Fibroblast of pulmonary artery (primary cell): Measurements from ENCODE around the gene ATXN10.
"Not testable (repeated sequence)": the region's sequence is repeated elsewhere in the genome, so short reads cannot be mapped to it uniquely, and the experiment has no call there.

ENCODE experiments used
- DNase-seq: peaks from one replicate; pipeline ENCODE4 v3.0.0-alpha.2; 2010; ENCODE audit warnings: low read depth
- H3K4me3 ChIP-seq: replicated peaks from 2 replicates; pipeline ENCODE4 v1.5.1; 2011; ENCODE audit warnings: low read depth, mild to moderate bottlenecking, control low read depth, low read length, moderate library complexity
- TF ChIP-seq, protein P1 (sequence below): IDR thresholded peaks from 2 replicates; pipeline ENCODE4 v1.5.1; 2011; ENCODE audit warnings: mild to moderate bottlenecking, control low read depth, low read length, inconsistent platforms; ENCODE audit errors: missing control alignments

Gene ATXN10

DNA sequence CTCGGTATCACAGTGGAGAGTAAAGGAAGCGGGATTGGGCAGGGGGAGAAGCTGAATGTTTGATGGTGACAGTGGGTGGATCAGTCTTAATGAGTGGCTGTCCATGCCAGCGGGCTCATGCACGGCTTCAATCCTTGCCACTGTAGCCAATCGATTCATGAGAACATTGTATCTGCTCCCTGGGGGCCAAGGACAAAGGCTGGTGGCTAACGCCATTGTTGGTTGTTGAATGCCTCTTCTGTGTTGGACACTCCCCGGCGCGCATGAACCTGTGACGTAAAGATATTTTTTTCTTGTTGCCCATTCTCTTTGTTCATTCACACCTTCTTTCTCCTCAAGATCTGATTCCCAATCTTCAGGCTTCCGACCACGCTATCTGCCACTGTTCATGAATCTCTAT lies 20.9 kb upstream of the ATXN10 start:
- DNase-seq: no peak
- H3K4me3 ChIP-seq: no peak overlapping the region
- TF ChIP-seq, protein P1, sequence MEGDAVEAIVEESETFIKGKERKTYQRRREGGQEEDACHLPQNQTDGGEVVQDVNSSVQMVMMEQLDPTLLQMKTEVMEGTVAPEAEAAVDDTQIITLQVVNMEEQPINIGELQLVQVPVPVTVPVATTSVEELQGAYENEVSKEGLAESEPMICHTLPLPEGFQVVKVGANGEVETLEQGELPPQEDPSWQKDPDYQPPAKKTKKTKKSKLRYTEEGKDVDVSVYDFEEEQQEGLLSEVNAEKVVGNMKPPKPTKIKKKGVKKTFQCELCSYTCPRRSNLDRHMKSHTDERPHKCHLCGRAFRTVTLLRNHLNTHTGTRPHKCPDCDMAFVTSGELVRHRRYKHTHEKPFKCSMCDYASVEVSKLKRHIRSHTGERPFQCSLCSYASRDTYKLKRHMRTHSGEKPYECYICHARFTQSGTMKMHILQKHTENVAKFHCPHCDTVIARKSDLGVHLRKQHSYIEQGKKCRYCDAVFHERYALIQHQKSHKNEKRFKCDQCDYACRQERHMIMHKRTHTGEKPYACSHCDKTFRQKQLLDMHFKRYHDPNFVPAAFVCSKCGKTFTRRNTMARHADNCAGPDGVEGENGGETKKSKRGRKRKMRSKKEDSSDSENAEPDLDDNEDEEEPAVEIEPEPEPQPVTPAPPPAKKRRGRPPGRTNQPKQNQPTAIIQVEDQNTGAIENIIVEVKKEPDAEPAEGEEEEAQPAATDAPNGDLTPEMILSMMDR: no peak

DNA sequence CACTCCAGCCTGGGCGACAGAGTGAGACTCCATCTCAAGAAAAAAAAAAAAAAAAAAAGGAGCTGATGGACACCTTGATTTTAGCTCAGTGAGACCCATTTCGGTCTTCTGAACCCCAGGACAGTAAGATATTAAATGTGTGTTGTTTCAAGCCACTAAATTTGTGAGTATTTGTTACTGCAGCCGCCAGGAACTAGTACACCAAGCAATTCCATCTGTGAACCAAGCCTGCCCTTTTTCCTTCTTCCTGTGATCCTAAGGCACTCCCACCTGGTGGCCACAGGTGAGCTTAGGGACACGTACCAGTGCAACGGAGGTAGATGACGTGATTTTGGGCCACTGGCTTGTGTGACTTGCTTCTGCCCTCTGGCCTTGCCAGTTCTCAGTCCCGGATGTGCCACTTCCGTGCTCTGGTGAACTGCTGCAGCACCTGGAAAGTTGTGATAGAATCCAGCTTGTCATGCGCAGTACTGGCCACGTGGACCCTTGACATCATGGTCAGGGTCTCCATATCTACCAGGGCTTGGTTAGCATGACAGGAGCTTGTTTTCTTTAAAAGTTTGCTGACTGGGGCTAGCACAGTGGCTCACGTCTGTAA lies 19.6 kb upstream of the ATXN10 start:
- DNase-seq: no peak
- H3K4me3 ChIP-seq: no peak overlapping the region
- TF ChIP-seq, protein P1: no peak

DNA sequence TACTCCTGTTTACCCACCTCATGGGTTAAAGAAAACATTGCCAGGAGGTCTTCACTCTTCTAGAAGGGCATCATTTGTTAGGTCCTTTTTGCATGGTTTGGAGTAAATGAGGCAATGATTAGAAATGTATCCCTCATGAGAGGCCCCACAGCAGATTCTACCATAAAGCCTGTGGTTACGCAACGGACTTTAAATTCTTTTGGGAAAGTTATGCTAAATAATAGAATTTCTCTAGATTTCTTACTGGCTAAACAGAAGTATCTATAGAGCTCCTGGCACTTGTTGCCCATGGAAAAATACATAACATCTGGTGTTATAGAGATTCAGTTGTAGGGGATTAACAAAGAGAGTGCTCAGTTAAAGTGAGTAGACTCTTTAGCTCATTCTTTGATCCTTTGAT lies 15.1 kb upstream of the ATXN10 start:
- H3K4me3 ChIP-seq: no peak overlapping the region
- TF ChIP-seq, protein P1: no peak
- no peak for DNase-seq

DNA sequence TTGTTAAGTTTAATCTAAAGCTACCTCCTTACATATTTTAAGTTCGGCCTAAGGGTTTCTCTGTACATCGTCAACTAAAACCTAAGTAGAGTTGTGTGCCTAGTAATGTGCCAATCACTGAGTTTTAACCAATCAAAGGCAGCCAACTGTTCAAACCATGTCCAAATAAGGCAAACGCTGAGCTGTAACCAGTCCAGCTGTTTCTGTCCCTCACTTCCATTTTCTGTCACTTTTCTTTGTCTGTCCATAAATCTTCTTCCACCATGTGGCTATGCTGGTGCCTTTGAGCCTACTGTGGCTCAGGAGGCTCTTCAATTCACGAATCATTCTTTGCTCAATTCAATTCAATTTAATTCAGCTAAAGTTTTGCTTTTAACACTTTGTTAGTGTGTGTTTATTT lies 13.9 kb upstream of the ATXN10 start:
- no peak overlapping the region for H3K4me3 ChIP-seq
- DNase-seq: no peak
- TF ChIP-seq, protein P1: no peak

DNA sequence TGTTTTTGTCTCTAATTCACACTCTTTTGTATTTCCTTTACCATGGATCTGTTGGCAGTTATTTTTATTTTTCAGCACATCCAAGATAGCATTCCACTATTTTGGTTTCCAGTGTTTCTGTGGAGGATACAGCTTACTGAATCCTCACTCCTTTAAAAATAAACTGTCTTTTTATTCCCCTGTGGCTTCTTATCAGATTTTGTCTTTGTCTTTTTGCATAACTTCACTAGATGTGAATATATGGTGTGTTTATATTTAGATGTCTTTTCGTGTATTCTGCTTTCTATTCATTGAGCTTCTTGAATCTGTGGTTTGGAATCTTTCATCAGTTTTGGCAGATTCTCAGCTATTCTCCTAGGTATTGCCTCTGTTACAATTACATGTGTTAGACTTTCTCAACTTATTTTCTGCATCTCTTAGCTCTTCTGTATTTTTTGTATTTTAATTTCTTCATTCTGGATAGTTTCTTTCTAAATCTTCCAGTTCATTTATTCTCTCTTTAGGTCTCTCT lies 7.4 kb upstream of the ATXN10 start:
- TF ChIP-seq, protein P1: no peak
- DNase-seq: no peak
- no peak overlapping the region for H3K4me3 ChIP-seq

DNA sequence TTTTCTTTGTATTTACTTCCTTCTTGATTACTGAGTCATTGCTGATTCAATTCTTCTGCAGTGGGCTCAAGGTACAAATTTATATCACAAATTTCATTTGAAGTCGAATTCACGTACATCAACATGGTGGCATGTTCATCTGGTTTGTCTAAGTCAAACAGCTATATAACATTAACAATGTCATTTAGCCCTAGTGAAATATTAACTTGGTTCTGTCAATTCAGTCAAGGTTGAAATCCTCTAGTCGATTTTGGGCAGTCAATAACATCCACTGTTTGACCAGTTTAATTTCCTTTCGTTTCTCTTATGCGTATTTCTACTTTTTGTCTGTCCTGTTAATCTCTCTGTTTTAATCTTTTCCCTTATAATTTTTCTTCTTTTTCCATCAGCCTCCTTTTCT lies 4.1 kb upstream of the ATXN10 start:
- TF ChIP-seq, protein P1: no peak
- no peak for DNase-seq
- H3K4me3 ChIP-seq: no peak overlapping the region

DNA sequence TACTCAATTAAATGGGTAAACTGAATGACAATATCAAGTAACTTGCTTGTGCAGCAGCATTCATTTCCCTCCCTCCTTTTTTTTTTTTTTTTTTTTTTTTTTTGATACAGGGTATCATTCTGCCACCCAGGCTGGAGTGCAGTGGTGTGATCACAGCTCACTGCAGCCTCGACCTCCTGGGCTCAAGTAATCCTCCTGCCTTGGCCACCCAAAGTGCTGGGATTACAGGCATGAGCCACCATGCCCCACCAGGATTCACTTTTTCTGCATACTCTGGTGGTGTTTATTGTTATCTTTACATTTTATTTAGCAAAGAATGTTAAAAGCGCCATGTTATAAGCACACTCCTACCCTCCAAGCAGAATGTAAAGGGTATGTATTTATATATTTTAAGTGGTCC lies 1.3 kb upstream of the ATXN10 start:
- DNase-seq, H3K4me3 ChIP-seq: not testable (repeated sequence)
